Mesenchymal stem cell (in vitro differentiated cells and primary cell): ENCODE data around the gene ARSG.
"Not testable (repeated sequence)": the region's sequence is repeated elsewhere in the genome, so short reads cannot be mapped to it uniquely, and the experiment has no call there.

Experiments
- DNase-seq: peaks from one replicate; pipeline ENCODE4 v3.0.0-alpha.2; 2013
- H2AFZ ChIP-seq: one replicate; pipeline ENCODE4 v1.6.1; 2013; ENCODE audit warnings: low read depth, mild to moderate bottlenecking, control low read depth, inconsistent platforms, low read length, moderate library complexity
- H2AK5ac ChIP-seq: 2 replicates; pipeline ENCODE4 v1.6.1; 2013; ENCODE audit warnings: low read length, moderate library complexity, mild to moderate bottlenecking, inconsistent platforms; ENCODE audit not compliant: severe bottlenecking
- H2BK120ac ChIP-seq: one replicate; pipeline ENCODE4 v1.6.1; 2013; ENCODE audit warnings: low read depth, mild to moderate bottlenecking, inconsistent platforms, low read length, moderate library complexity
- H2BK12ac ChIP-seq, 2 experiments: one replicate each; pipeline ENCODE4 v1.6.1; 2013; ENCODE audit warnings: inconsistent platforms in 2 of 2, low read length in 2 of 2, mild to moderate bottlenecking in 2 of 2, moderate library complexity in 2 of 2, control low read depth in 1 of 2
- H2BK15ac ChIP-seq: one replicate; pipeline ENCODE4 v1.6.1; 2013; ENCODE audit warnings: mild to moderate bottlenecking, low read depth, inconsistent platforms; ENCODE audit not compliant: poor library complexity, severe bottlenecking
- H2BK5ac ChIP-seq: 2 replicates; pipeline ENCODE4 v1.6.1; 2013; ENCODE audit warnings: low read depth, mild to moderate bottlenecking, low read length, control low read depth, inconsistent platforms; ENCODE audit not compliant: poor library complexity, severe bottlenecking
- H3K14ac ChIP-seq, 2 experiments: one replicate each; pipeline ENCODE4 v1.6.1; 2013; ENCODE audit warnings: inconsistent platforms in 2 of 2, low read length in 2 of 2, control low read depth in 1 of 2, mild to moderate bottlenecking in 1 of 2, moderate library complexity in 1 of 2
- H3K18ac ChIP-seq, 2 experiments: one replicate each; pipeline ENCODE4 v1.6.1; 2013; ENCODE audit warnings: inconsistent platforms in 2 of 2, low read length in 2 of 2, control low read depth in 1 of 2, low read depth in 1 of 2, mild to moderate bottlenecking in 1 of 2
- H3K23ac ChIP-seq, 2 experiments: one replicate each; pipeline ENCODE4 v1.6.1; 2013; ENCODE audit warnings: inconsistent platforms in 2 of 2, low read length in 2 of 2, mild to moderate bottlenecking in 2 of 2, moderate library complexity in 2 of 2, control low read depth in 1 of 2
- H3K27ac ChIP-seq: 2 replicates; pipeline ENCODE4 v1.5.1; 2013; ENCODE audit warnings: mild to moderate bottlenecking, moderate library complexity, low read length, control low read depth, inconsistent platforms; ENCODE audit not compliant: poor library complexity, severe bottlenecking
- H3K27me3 ChIP-seq, 2 experiments: 2 replicates each; pipeline versions ENCODE4 v1.6.1 to v1.7.0; 2013; ENCODE audit warnings: low read length in 2 of 2, mild to moderate bottlenecking in 2 of 2, moderate library complexity in 2 of 2, control low read depth in 1 of 2, inconsistent platforms in 1 of 2; ENCODE audit not compliant: control insufficient read depth in 1 of 2, insufficient read depth in 1 of 2
- H3K36me3 ChIP-seq, 2 experiments: 2 replicates each; pipeline versions ENCODE4 v1.6.1 to v1.7.0; 2013; ENCODE audit warnings: low read length in 2 of 2, control low read depth in 1 of 2, inconsistent platforms in 1 of 2, low read depth in 1 of 2, mild to moderate bottlenecking in 1 of 2; ENCODE audit not compliant: insufficient read depth in 2 of 2, control insufficient read depth in 1 of 2
- H3K4ac ChIP-seq, 2 experiments: one replicate each; pipeline ENCODE4 v1.6.1; 2013; ENCODE audit warnings: inconsistent platforms in 2 of 2, low read length in 2 of 2, mild to moderate bottlenecking in 2 of 2, moderate library complexity in 2 of 2, control low read depth in 1 of 2, low read depth in 1 of 2
- H3K4me1 ChIP-seq: 2 replicates; pipeline ENCODE4 v1.6.1; 2013; ENCODE audit warnings: low read depth, low read length, control low read depth; ENCODE audit not compliant: control insufficient read depth, insufficient read depth
- H3K4me2 ChIP-seq: 2 replicates; pipeline ENCODE4 v1.6.1; 2013; ENCODE audit warnings: low read length, mild to moderate bottlenecking, inconsistent platforms; ENCODE audit not compliant: poor library complexity, severe bottlenecking
- H3K4me3 ChIP-seq, 2 experiments: 2 replicates each; pipeline versions ENCODE4 v1.5.1 to v1.7.0; 2013; ENCODE audit warnings: low read length in 2 of 2, mild to moderate bottlenecking in 2 of 2, control low read depth in 1 of 2, low read depth in 1 of 2; ENCODE audit not compliant: insufficient read depth in 1 of 2
- H3K79me1 ChIP-seq: replicated peaks from 2 replicates; pipeline ENCODE4 v1.6.1; 2013; ENCODE audit warnings: mild to moderate bottlenecking, control low read depth, low read length, inconsistent platforms; ENCODE audit not compliant: poor library complexity, severe bottlenecking
- H3K9ac ChIP-seq: 2 replicates; pipeline ENCODE4 v1.7.0; 2013; ENCODE audit warnings: mild to moderate bottlenecking, low read length, moderate library complexity
- H3K9me3 ChIP-seq: 2 replicates; pipeline ENCODE4 v1.7.0; 2013; ENCODE audit warnings: mild to moderate bottlenecking, low read length; ENCODE audit not compliant: control insufficient read depth
- H4K8ac ChIP-seq: one replicate; pipeline ENCODE4 v1.6.1; 2013; ENCODE audit warnings: inconsistent platforms, mild to moderate bottlenecking, low read length, moderate library complexity
- H4K91ac ChIP-seq: one replicate; pipeline ENCODE4 v1.6.1; 2013; ENCODE audit warnings: mild to moderate bottlenecking, low read length, inconsistent platforms
- WGBS: methylation state at CpG from one replicate; pipeline ENCODE4 v1.1.7; 2013; ENCODE audit warnings: mixed read lengths; 5-methylcytosine and 5-hydroxymethylcytosine counted together

Gene ARSG

GRCh38 chr17:68263101-68263681, 28.1 kb upstream of the ARSG start:
- H3K4me3 ChIP-seq, H3K9me3 ChIP-seq, H2BK15ac ChIP-seq, H3K23ac ChIP-seq, H3K4me1 ChIP-seq, H2BK5ac ChIP-seq, H3K9ac ChIP-seq, H2AK5ac ChIP-seq, H3K79me1 ChIP-seq, H3K27ac ChIP-seq, H2BK120ac ChIP-seq, H3K14ac ChIP-seq, H3K4me2 ChIP-seq, H2AFZ ChIP-seq, H3K36me3 ChIP-seq, H3K27me3 ChIP-seq: not testable (repeated sequence)
- peak overlapping the region in 1 of 2 experiments; percentile 54 for H3K18ac ChIP-seq
- DNase-seq: peak; percentile 57
- peak overlapping the region in 1 of 2 experiments; percentile 92 for H2BK12ac ChIP-seq
- peak overlapping the region; percentile 8 for H4K91ac ChIP-seq
- WGBS: 32% methylated on average over 3 of the region's 9 CpGs
- peak overlapping the region in 1 of 2 experiments; percentile 82 for H3K4ac ChIP-seq
- peak overlapping the region; percentile 20 for H4K8ac ChIP-seq

DNA sequence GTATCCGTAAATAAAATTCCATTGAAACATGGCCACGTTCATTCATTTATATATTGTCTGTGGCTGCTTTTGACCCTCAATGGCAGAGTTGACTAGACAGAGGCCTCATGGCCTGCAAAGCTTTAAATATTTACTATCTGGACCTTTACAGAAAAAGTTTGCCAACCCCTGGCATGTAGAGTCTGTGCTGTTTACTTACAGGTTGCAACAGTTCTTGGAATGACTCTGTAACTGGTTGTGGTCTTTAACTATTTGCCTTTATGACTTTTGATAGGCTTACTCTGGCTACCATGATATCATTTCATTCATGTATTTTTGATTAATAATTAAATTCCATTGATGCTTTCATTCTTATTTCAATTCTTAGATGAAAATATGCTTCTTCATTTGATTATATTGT, 25.5 kb upstream of the ARSG start:
- H3K4me2 ChIP-seq, H2BK120ac ChIP-seq, H3K9ac ChIP-seq, H4K91ac ChIP-seq, H2BK5ac ChIP-seq, H2BK15ac ChIP-seq, H3K36me3 ChIP-seq, H2BK12ac ChIP-seq, H2AK5ac ChIP-seq, H3K18ac ChIP-seq, H3K79me1 ChIP-seq, H2AFZ ChIP-seq, H3K4ac ChIP-seq, H3K27ac ChIP-seq, H3K9me3 ChIP-seq, H3K23ac ChIP-seq, H3K14ac ChIP-seq, H3K27me3 ChIP-seq, H3K4me3 ChIP-seq, H3K4me1 ChIP-seq, H4K8ac ChIP-seq: not testable (repeated sequence)
- 91% methylated on average over 2 of the region's 2 CpGs for WGBS
- peak; percentile 53 for DNase-seq

DNA sequence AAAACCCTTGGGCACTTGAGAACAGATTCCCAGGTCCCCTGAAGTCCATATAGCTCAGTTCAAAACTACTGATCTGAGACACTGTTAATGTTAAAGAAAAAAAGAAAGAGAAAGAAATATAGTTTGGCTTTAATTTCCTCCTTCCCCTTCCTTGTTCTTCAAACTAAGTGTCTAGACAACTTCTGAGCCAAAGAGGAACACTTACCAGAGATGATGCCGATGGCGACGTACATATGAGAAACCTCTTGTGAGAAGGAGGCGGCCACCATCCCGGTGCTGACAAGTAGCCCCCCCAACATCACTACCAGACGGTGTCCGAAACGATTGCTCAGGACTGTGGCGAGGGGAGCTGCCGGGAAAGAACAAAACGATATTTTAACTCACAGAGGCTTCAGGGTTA, 17.6 kb upstream of the ARSG start:
- Histone ChIP-seq H4K91ac (no peak overlapping the region), H3K4me1 (no peaks in the 10 kb centered on the region), H2AK5ac (no peak overlapping the region), H2BK15ac (no peak overlapping the region), H3K79me1 (no peaks in the 10 kb centered on the region), H2BK5ac (no peak overlapping the region), H3K18ac (peak overlapping the region in 1 of 2 experiments; percentile 3), H3K9ac (no peak overlapping the region), H3K9me3 (peaks cover 9% of the 10 kb centered on the region), H4K8ac (no peak overlapping the region), H3K23ac (no peak overlapping the region), H2AFZ (no peak overlapping the region), H3K4me3 (no peak overlapping the region), H3K27ac (no peak overlapping the region), H3K27me3 (no peaks in the 10 kb centered on the region), H3K14ac (no peak overlapping the region), H3K4ac (no peak overlapping the region), H3K36me3 (no peaks in the 10 kb centered on the region), H2BK120ac (no peak overlapping the region), H2BK12ac (no peak overlapping the region), H3K4me2 (no peak overlapping the region)
- no peak for DNase-seq
- WGBS: 97% methylated on average over 11 of the region's 11 CpGs

- H3K4me3 ChIP-seq, H2BK5ac ChIP-seq, H2BK15ac ChIP-seq, H2BK120ac ChIP-seq, H3K79me1 ChIP-seq, DNase-seq, H3K36me3 ChIP-seq, H3K27me3 ChIP-seq, H3K4ac ChIP-seq, H4K91ac ChIP-seq, H3K18ac ChIP-seq, H2BK12ac ChIP-seq, H4K8ac ChIP-seq, H3K9ac ChIP-seq, H2AK5ac ChIP-seq, H3K27ac ChIP-seq, H2AFZ ChIP-seq, H3K14ac ChIP-seq, H3K4me1 ChIP-seq, H3K23ac ChIP-seq, H3K4me2 ChIP-seq: not testable (repeated sequence)
- H3K9me3 ChIP-seq: peaks cover 16% of the 10 kb centered on the region
- 100% methylated on average over 2 of the region's 3 CpGs for WGBS
Measured at GRCh38 chr17:68276339-68276738, 15.0 kb upstream of the ARSG start.
